Fibroblast of pulmonary artery (primary cell): Measurements from ENCODE around the gene KRTAP10-6.
"Not testable (repeated sequence)": the region's sequence is repeated elsewhere in the genome, so short reads cannot be mapped to it uniquely, and the experiment has no call there.

Source experiments
- DNase-seq: peaks from one replicate; pipeline ENCODE4 v3.0.0-alpha.2; 2010; ENCODE audit warnings: low read depth
- H3K4me3 ChIP-seq: replicated peaks from 2 replicates; pipeline ENCODE4 v1.5.1; 2011; ENCODE audit warnings: low read depth, mild to moderate bottlenecking, control low read depth, low read length, moderate library complexity
- CTCF ChIP-seq: IDR thresholded peaks from 2 replicates; pipeline ENCODE4 v1.5.1; 2011; ENCODE audit warnings: mild to moderate bottlenecking, control low read depth, low read length, inconsistent platforms; ENCODE audit errors: missing control alignments

The KRTAP10-6 gene

GRCh38 chr21:44556879-44557278 is 35.4 kb downstream of the KRTAP10-6 start:
- DNase-seq: no peak
- no peak for TF ChIP-seq CTCF
- no peak overlapping the region for H3K4me3 ChIP-seq

- H3K4me3 ChIP-seq: no peak overlapping the region
- DNase-seq: no peak
- TF ChIP-seq CTCF: no peak
Observed at GRCh38 chr21:44555200-44555875, 37.0 kb downstream of the KRTAP10-6 start.

GRCh38 chr21:44552681-44553080 is 39.6 kb downstream of the KRTAP10-6 start:
- H3K4me3 ChIP-seq: no peak overlapping the region
- TF ChIP-seq CTCF: no peak
- DNase-seq: no peak

GRCh38 chr21:44552136-44552535 is 40.2 kb downstream of the KRTAP10-6 start:
- no peak overlapping the region for H3K4me3 ChIP-seq
- no peak for DNase-seq

GRCh38 chr21:44551340-44551961 is 40.9 kb downstream of the KRTAP10-6 start, which contains the start of gene KRTAP10-2:
KRTAP10-2 (minus strand) TSS chr21:44551505; CDS start chr21:44551458, 47 bp downstream.
- no peak within 1 kb of the TSS for H3K4me3 ChIP-seq
- no peak for DNase-seq
- no peak for TF ChIP-seq CTCF

More at GRCh38 chr21:44552136-44552535, 40.2 kb downstream of the KRTAP10-6 start:
- TF ChIP-seq CTCF: no peak

GRCh38 chr21:44550807-44551206 is 41.5 kb downstream of the KRTAP10-6 start:
- TF ChIP-seq CTCF: no peak
- DNase-seq: no peak

GRCh38 chr21:44550285-44550684 is 42.0 kb downstream of the KRTAP10-6 start:
- not testable (repeated sequence) for DNase-seq, H3K4me3 ChIP-seq

More at GRCh38 chr21:44550807-44551206, 41.5 kb downstream of the KRTAP10-6 start:
- H3K4me3 ChIP-seq: no peak overlapping the region
